Mesenchymal stem cell (in vitro differentiated cells and primary cell): ENCODE results near the gene MCRIP2.

Experiments used
- DNase-seq: peaks from one replicate; pipeline ENCODE4 v3.0.0-alpha.2; 2013
- H2AFZ ChIP-seq: one replicate; pipeline ENCODE4 v1.6.1; 2013; ENCODE audit warnings: low read depth, mild to moderate bottlenecking, control low read depth, inconsistent platforms, low read length, moderate library complexity
- H2AK5ac ChIP-seq: 2 replicates; pipeline ENCODE4 v1.6.1; 2013; ENCODE audit warnings: low read length, moderate library complexity, mild to moderate bottlenecking, inconsistent platforms; ENCODE audit not compliant: severe bottlenecking
- H2BK120ac ChIP-seq: one replicate; pipeline ENCODE4 v1.6.1; 2013; ENCODE audit warnings: low read depth, mild to moderate bottlenecking, inconsistent platforms, low read length, moderate library complexity
- H2BK12ac ChIP-seq, 2 experiments: one replicate each; pipeline ENCODE4 v1.6.1; 2013; ENCODE audit warnings: inconsistent platforms in 2 of 2, low read length in 2 of 2, mild to moderate bottlenecking in 2 of 2, moderate library complexity in 2 of 2, control low read depth in 1 of 2
- H2BK15ac ChIP-seq: one replicate; pipeline ENCODE4 v1.6.1; 2013; ENCODE audit warnings: mild to moderate bottlenecking, low read depth, inconsistent platforms; ENCODE audit not compliant: poor library complexity, severe bottlenecking
- H2BK5ac ChIP-seq: 2 replicates; pipeline ENCODE4 v1.6.1; 2013; ENCODE audit warnings: low read depth, mild to moderate bottlenecking, low read length, control low read depth, inconsistent platforms; ENCODE audit not compliant: poor library complexity, severe bottlenecking
- H3K14ac ChIP-seq, 2 experiments: one replicate each; pipeline ENCODE4 v1.6.1; 2013; ENCODE audit warnings: inconsistent platforms in 2 of 2, low read length in 2 of 2, control low read depth in 1 of 2, mild to moderate bottlenecking in 1 of 2, moderate library complexity in 1 of 2
- H3K18ac ChIP-seq, 2 experiments: one replicate each; pipeline ENCODE4 v1.6.1; 2013; ENCODE audit warnings: inconsistent platforms in 2 of 2, low read length in 2 of 2, control low read depth in 1 of 2, low read depth in 1 of 2, mild to moderate bottlenecking in 1 of 2
- H3K23ac ChIP-seq, 2 experiments: one replicate each; pipeline ENCODE4 v1.6.1; 2013; ENCODE audit warnings: inconsistent platforms in 2 of 2, low read length in 2 of 2, mild to moderate bottlenecking in 2 of 2, moderate library complexity in 2 of 2, control low read depth in 1 of 2
- H3K27ac ChIP-seq: 2 replicates; pipeline ENCODE4 v1.5.1; 2013; ENCODE audit warnings: mild to moderate bottlenecking, moderate library complexity, low read length, control low read depth, inconsistent platforms; ENCODE audit not compliant: poor library complexity, severe bottlenecking
- H3K27me3 ChIP-seq, 2 experiments: 2 replicates each; pipeline versions ENCODE4 v1.6.1 to v1.7.0; 2013; ENCODE audit warnings: low read length in 2 of 2, mild to moderate bottlenecking in 2 of 2, moderate library complexity in 2 of 2, control low read depth in 1 of 2, inconsistent platforms in 1 of 2; ENCODE audit not compliant: control insufficient read depth in 1 of 2, insufficient read depth in 1 of 2
- H3K36me3 ChIP-seq, 2 experiments: 2 replicates each; pipeline versions ENCODE4 v1.6.1 to v1.7.0; 2013; ENCODE audit warnings: low read length in 2 of 2, control low read depth in 1 of 2, inconsistent platforms in 1 of 2, low read depth in 1 of 2, mild to moderate bottlenecking in 1 of 2; ENCODE audit not compliant: insufficient read depth in 2 of 2, control insufficient read depth in 1 of 2
- H3K4ac ChIP-seq, 2 experiments: one replicate each; pipeline ENCODE4 v1.6.1; 2013; ENCODE audit warnings: inconsistent platforms in 2 of 2, low read length in 2 of 2, mild to moderate bottlenecking in 2 of 2, moderate library complexity in 2 of 2, control low read depth in 1 of 2, low read depth in 1 of 2
- H3K4me1 ChIP-seq: 2 replicates; pipeline ENCODE4 v1.6.1; 2013; ENCODE audit warnings: low read depth, low read length, control low read depth; ENCODE audit not compliant: control insufficient read depth, insufficient read depth
- H3K4me2 ChIP-seq: 2 replicates; pipeline ENCODE4 v1.6.1; 2013; ENCODE audit warnings: low read length, mild to moderate bottlenecking, inconsistent platforms; ENCODE audit not compliant: poor library complexity, severe bottlenecking
- H3K4me3 ChIP-seq, 2 experiments: 2 replicates each; pipeline versions ENCODE4 v1.5.1 to v1.7.0; 2013; ENCODE audit warnings: low read length in 2 of 2, mild to moderate bottlenecking in 2 of 2, control low read depth in 1 of 2, low read depth in 1 of 2; ENCODE audit not compliant: insufficient read depth in 1 of 2
- H3K79me1 ChIP-seq: replicated peaks from 2 replicates; pipeline ENCODE4 v1.6.1; 2013; ENCODE audit warnings: mild to moderate bottlenecking, control low read depth, low read length, inconsistent platforms; ENCODE audit not compliant: poor library complexity, severe bottlenecking
- H3K9ac ChIP-seq: 2 replicates; pipeline ENCODE4 v1.7.0; 2013; ENCODE audit warnings: mild to moderate bottlenecking, low read length, moderate library complexity
- H3K9me3 ChIP-seq: 2 replicates; pipeline ENCODE4 v1.7.0; 2013; ENCODE audit warnings: mild to moderate bottlenecking, low read length; ENCODE audit not compliant: control insufficient read depth
- H4K8ac ChIP-seq: one replicate; pipeline ENCODE4 v1.6.1; 2013; ENCODE audit warnings: inconsistent platforms, mild to moderate bottlenecking, low read length, moderate library complexity
- H4K91ac ChIP-seq: one replicate; pipeline ENCODE4 v1.6.1; 2013; ENCODE audit warnings: mild to moderate bottlenecking, low read length, inconsistent platforms
- WGBS: methylation state at CpG from one replicate; pipeline ENCODE4 v1.1.7; 2013; ENCODE audit warnings: mixed read lengths; 5-methylcytosine and 5-hydroxymethylcytosine counted together

Gene MCRIP2

GRCh38 chr16:617855-618254 is 23.8 kb upstream of the MCRIP2 start:
- Histone ChIP-seq H3K4me2 (no peak overlapping the region), H3K18ac (no peak overlapping the region), H3K23ac (no peak overlapping the region), H4K8ac (no peak overlapping the region), H2BK5ac (no peak overlapping the region), H2BK120ac (no peak overlapping the region), H3K79me1 (peaks cover 47% of the 10 kb centered on the region), H3K9me3 (no peaks in the 10 kb centered on the region), H3K4me3 (no peak overlapping the region), H3K27ac (no peak overlapping the region), H3K27me3 (no peaks in the 10 kb centered on the region), H4K91ac (no peak overlapping the region), H3K9ac (no peak overlapping the region), H2BK12ac (no peak overlapping the region), H3K4ac (no peak overlapping the region), H2AFZ (no peak overlapping the region), H3K36me3 (peaks cover 0 to 42% of the 10 kb centered on the region in 2 experiments), H2AK5ac (no peak overlapping the region), H2BK15ac (no peak overlapping the region), H3K14ac (no peak overlapping the region), H3K4me1 (peaks cover 12% of the 10 kb centered on the region)
- 91% methylated on average over 16 of the region's 16 CpGs for WGBS
- DNase-seq, result no peak

- no peak for DNase-seq
- H3K79me1 ChIP-seq, result peaks cover 48% of the 10 kb centered on the region
- no peak overlapping the region for H3K4ac ChIP-seq
- no peak overlapping the region for H2AFZ ChIP-seq
- H3K9ac ChIP-seq, result no peak overlapping the region
- peaks cover 0 to 33% of the 10 kb centered on the region in 2 experiments for H3K36me3 ChIP-seq
- H3K4me1 ChIP-seq, result peaks cover 11% of the 10 kb centered on the region
- no peak overlapping the region for H3K27ac ChIP-seq
- no peaks in the 10 kb centered on the region for H3K27me3 ChIP-seq
- H3K9me3 ChIP-seq, result no peaks in the 10 kb centered on the region
- WGBS, result 95% methylated on average over 20 of the region's 20 CpGs
- no peak overlapping the region for H3K23ac ChIP-seq
- H4K91ac ChIP-seq, result no peak overlapping the region
- no peak overlapping the region for H3K14ac ChIP-seq
- no peak overlapping the region for H2BK15ac ChIP-seq
- no peak overlapping the region for H3K18ac ChIP-seq
- H3K4me3 ChIP-seq, result peak overlapping the region in 1 of 2 experiments; percentile 19
- H2BK12ac ChIP-seq, result no peak overlapping the region
- H2BK120ac ChIP-seq, result no peak overlapping the region
- no peak overlapping the region for H2AK5ac ChIP-seq
- no peak overlapping the region for H2BK5ac ChIP-seq
- no peak overlapping the region for H3K4me2 ChIP-seq
- peak overlapping the region; percentile 36 for H4K8ac ChIP-seq
These were observed 22.0 kb upstream of the MCRIP2 start for GRCh38 chr16:619476-620100.

- peaks cover 17% of the 10 kb centered on the region for H3K4me1 ChIP-seq
- no peak overlapping the region for H3K14ac ChIP-seq
- no peak overlapping the region for H3K18ac ChIP-seq
- no peak overlapping the region for H3K23ac ChIP-seq
- peak overlapping the region; percentile 24 for H4K8ac ChIP-seq
- no peaks in the 10 kb centered on the region for H3K27me3 ChIP-seq
- no peak for DNase-seq
- H3K36me3 ChIP-seq, result peaks cover 0 to 38% of the 10 kb centered on the region in 2 experiments
- no peak overlapping the region for H3K4me2 ChIP-seq
- no peak overlapping the region for H3K27ac ChIP-seq
- H2AK5ac ChIP-seq, result no peak overlapping the region
- no peak overlapping the region for H2BK120ac ChIP-seq
- no peak overlapping the region for H2BK12ac ChIP-seq
- H2BK5ac ChIP-seq, result no peak overlapping the region
- H2BK15ac ChIP-seq, result no peak overlapping the region
- H3K4me3 ChIP-seq, result no peak overlapping the region
- no peak overlapping the region for H3K4ac ChIP-seq
- no peak overlapping the region for H3K9ac ChIP-seq
- WGBS, result 93% methylated on average over 40 of the region's 41 CpGs
- H2AFZ ChIP-seq, result no peak overlapping the region
- H3K79me1 ChIP-seq, result peaks cover 44% of the 10 kb centered on the region
- H3K9me3 ChIP-seq, result no peaks in the 10 kb centered on the region
- H4K91ac ChIP-seq, result no peak overlapping the region
These were observed 20.7 kb upstream of the MCRIP2 start for GRCh38 chr16:620700-621525.

- Histone ChIP-seq H3K36me3 (peaks cover 0 to 44% of the 10 kb centered on the region in 2 experiments), H3K9me3 (no peaks in the 10 kb centered on the region), H3K23ac (no peak overlapping the region), H3K4me2 (no peak overlapping the region), H2BK12ac (peak overlapping the region in 1 of 2 experiments; percentile 40), H3K27me3 (no peaks in the 10 kb centered on the region), H3K27ac (no peak overlapping the region), H3K4me1 (peaks cover 23% of the 10 kb centered on the region), H3K4ac (peak overlapping the region in 1 of 2 experiments; percentile 62), H2AFZ (no peak overlapping the region), H3K4me3 (no peak overlapping the region), H2BK120ac (no peak overlapping the region), H4K8ac (peak overlapping the region; percentile 24), H3K79me1 (peaks cover 43% of the 10 kb centered on the region), H2BK15ac (no peak overlapping the region), H2AK5ac (no peak overlapping the region), H3K9ac (peak overlapping the region; percentile 75), H2BK5ac (no peak overlapping the region), H3K14ac (peak overlapping the region in 1 of 2 experiments; percentile 39), H4K91ac (no peak overlapping the region), H3K18ac (peak overlapping the region in 1 of 2 experiments; percentile 43)
- no peak for DNase-seq
- WGBS, result 97% methylated on average over 21 of the region's 21 CpGs
These were observed 20.0 kb upstream of the MCRIP2 start for GRCh38 chr16:621526-622105.
